DMS53 (cell line): ENCODE results near the gene B3GALT4.

Source experiments
- DNase-seq: peaks from one replicate; lab custom pipeline; 2025; lab: John Stamatoyannopoulos, UW

The B3GALT4 gene

DNA sequence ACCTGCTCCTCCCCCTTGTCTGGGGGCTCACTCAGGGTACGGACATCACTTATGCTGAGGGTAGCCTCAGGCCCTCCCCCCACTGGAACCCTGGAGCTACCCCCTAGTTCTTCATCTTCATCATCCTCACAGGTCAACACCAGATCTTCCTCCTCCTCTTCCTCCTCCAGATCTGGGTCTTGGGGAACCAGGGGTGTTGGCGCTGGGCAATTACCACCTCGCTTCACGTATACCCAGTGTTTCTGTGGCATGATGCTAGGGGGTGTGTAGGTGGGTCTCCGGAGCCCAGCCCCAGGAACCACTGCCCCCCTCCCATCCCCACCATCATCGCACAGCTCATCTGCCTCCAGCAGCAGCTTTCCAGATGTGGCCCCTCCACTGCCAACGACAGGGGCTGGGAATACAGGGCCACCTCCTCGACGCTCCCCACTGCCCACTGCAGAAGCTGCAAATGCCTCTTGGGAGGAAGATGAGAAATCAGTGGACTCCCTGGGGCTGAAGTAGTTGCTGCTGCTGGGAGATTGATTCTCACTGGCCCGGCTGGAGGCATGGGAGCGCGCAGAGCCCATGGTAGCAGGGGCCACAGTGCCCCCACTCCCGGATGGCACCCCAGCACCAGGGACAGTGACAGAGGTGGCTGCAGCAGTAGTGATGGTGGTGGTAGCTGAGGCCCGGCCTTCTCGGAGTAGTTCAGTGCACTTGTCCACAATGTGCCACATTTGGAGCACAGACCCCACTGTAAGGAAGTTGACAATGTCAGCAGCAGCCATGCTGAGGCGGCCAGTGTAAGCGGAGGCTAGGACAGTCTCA, 39.1 kb downstream of the B3GALT4 start:
- no peak for DNase-seq

DNA sequence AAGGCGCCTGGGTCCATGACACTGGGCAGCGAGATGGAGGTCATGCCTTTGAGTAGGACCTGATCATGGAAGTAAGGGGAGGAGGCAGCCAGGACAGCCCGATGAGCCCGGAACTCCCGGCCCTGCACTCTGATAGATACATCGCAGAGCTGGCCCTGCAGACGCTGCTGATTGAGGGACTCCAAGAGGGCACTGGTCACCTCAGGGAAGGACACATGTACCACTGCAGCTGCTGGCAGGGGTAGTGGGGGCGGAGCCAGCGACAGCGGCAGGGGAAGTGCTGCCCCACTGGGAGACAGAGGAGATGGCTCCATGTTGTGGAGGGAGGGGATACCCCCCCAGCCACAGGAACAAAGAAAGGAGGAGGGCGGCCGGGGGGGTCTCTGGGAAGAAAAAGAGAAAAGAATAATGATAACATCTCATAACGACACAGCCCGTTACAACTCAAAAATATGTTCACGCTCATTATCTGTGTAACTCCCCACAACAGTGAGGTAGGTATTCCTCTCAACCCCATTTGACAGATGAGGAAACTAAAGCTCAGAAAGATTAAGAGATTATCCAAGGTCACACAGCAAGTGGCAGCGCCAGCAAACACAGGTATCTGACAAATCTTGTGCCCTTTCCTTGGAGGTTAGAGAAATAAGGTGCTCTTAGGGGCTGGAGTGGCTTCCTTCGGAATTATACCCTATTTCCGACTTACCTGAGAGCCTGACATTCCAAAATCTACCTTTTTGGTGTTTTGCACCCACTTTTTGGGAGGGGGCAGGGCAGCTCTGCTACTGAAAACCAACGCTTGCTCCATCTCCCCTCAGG, 39.9 kb downstream of the B3GALT4 start:
- peak; percentile 54 for DNase-seq

DNA sequence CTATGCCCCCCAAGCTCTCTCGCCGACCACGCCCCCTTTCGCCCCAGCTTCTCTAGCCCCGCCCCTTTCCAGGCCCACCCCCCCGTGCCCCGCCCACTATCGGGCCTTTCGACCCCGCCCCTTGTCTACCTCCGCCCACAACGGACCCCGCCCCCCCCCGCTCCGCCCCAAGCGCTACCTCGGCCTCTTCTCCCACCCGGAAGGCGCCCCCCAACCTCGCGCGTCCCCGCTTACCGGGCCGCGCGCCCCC, 40.4 kb downstream of the B3GALT4 start:
- peak; percentile 87 for DNase-seq

DNA sequence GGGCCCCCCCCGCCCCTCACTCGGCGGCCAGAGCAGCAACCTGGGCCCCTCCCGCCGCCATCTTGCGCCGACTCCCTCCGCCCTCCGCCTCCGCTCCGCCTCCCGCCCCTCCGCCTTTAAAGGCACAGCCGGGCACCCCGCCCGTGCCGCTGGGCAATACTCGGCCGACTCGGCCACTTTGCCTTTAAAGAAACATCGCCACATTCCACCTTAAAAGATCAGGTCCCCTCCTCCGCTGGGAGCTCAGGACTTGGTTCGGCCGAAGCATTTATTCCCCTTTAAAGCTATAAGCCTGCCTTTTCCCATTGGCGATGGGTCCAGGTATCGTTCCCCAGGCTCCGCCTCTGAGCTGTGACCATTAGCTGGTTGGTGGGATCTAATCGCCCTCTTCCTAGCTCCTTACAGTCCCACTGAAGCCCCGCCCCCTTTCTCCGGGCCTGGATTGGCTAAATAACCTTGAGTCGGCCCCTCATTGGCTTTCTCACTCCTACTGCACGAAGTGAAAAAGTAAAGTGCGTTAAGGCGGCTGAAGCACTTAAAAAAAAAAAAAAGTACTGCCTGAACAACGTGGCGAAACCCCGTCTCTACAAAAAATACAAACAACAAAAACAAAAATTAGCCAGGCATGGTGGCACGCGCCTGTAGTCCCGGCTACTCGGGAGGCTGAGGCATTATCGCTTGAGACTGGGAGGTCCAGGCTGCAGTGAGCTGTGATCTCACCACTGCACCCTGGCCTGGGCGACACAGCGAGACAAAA, 40.9 kb downstream of the B3GALT4 start, which contains the start of gene ZBTB22:
ZBTB22 (minus strand) TSS at position 76 of the 757 bp plus-strand sequence. CDS start 828 bp downstream, outside the sequence.
- DNase-seq = peak; percentile 100

DNA sequence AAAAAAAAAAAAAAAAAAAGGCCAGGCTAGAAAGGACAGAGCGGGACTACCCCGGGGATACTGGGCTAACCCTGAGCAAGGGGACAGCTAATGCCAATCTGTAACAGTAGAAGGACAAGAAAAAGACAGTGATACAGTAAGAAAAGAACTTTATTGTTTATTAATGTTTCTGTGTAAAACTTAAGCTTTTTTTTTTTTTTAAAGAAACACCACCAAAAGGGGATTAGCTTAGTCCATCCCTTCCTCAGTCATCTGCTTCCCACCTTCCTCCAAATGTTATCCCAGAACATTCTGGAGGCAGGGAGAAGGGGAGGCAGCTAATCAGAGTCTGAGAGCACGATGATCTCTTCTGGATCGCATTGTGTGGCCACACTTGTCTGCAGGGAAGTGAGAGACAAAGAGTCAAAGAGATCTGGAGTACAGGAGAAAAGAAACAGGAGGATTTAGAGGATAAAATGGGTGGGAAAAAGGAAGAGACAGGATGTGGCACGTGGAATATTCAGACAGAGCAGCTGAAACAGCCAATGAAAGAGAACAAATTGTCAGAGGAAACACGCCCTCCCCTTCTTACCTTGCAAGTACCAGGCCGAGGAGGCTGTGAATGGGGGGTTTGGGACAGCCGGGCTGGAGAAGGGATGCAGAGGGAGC, 41.6 kb downstream of the B3GALT4 start:
- DNase-seq = no peak

DNA sequence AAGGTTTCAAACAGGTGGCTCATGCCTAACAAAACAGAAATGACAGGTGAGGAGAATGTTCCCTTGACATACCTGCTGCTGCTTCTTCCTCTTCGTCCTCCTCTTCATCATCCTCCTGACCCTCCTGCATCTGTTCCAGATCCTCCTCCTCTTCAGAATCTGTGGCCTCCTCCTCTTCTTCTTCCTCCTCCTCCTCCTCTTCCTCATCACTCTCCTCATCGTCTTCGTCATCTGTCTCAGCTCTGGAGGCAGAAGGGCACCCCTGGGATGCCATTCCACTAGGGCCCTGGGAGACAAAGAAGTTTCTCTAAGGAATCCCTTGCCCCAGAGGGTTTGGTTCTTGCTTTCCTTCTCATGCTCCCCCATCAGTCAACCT, 43.0 kb downstream of the B3GALT4 start:
- no peak for DNase-seq

DNA sequence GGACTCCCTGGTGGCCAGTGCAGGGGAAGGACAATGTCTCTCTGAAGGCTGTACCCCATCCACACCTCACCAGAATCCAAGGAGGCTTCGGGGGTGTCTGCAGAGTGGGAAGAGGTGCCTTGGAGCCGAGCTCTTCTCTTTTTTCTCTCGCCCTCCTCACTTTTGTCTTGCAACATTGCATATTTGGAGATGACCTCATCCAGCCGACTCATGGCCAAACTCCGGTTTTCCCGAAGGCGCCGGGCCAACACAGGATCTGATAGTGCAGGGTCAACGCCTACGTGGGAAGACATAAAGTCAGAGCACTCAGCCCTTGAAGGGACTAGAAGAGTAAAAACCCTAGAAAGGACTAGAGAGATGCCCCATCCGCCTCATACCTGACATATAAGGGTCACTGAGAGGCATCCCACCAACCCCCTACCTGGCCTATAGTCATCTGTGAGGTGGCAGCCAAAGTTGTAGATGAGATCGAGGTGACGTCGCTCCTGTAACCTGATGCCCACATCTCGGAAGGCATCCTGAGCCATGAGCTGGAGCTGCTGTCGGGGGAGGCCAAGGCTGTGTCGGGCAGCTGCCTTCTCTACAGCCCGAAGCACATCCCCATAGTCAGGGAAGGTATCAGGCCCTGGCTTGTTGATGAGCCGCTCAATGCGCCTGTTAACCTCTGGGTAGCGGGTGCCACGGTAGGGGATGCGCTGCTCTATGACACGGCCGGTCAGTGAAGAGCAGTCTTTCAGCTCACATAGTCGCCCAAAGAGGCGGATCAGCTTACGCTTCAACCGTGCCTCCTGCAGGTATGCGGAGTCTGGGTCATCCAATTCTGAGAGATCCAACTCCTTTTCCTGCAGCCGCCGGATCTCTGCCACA, 43.6 kb downstream of the B3GALT4 start:
- DNase-seq = no peak

DNA sequence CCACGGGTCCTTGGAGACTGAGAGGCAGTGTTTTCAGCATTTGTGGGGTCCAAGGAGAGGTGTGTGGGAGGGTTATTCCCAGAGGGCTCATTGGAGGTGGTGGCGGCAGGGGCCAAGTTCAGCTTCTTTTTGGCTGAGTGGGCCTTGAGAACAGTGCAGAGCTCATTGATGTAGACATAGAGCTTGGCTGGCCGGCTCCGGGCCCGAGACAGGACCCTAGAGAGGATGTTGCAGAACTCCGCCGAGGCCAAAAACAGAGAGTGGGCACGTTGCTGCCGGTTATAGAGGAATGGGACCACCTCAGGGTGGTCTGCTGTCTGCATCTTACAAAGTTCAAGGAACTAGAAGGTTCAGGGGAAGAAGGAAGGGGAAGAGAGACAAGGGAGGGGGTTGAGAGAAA, 44.3 kb downstream of the B3GALT4 start:
- DNase-seq = no peak

DNA sequence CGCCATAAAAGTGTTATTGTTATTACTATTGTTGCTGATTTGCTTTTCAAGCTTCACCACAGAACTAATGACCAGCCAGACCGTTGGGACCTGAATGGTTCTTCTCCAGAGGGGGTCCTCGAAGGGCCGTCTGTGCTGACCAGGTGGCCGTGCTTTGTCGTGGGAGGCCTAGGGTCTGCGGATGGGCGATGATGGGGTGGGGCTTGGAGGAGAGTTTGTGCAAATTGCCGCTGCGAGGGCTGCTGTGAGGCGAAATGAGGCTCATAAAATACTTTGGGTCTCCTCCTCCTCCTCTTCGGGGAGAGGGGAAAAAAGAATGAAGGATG, 46.7 kb downstream of the B3GALT4 start:
- DNase-seq = no peak

DNA sequence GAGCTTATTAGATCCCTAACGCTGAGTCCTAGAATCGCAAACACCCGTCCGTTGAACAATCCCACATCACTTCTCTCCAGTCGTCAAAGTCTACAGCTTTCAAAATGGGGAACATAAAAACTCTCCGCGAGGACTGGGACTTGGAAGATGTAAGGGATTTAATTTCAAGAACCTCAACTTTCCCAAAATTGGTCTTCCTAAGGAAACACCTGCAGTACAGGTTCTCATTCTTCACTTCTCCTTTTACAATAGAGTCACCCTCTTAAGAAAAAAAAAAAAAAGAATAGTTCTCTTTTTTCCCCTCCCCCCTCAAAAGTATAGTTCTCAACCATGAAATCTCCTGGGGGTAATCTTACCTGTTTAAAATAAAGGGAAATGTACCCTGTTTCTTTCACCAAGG, 47.2 kb downstream of the B3GALT4 start:
- peak; percentile 67 for DNase-seq
